OCI-LY7 (cell line): Measurements from ENCODE around the gene SLC25A41. TPM values are rescaled to one million over a fixed set of nuclear protein-coding genes. Genes with fewer than 3 reads are reported as not detected.

Experiments
- BruUV-seq: library from RNA; stranded (reverse); fragments of 400-500 nt; replicated peaks from 2 replicates; lab custom pipeline; 2021; lab: Mats Ljungman, UMichigan
- CTCF ChIA-PET: fragments of 300-600 bp; sonication (Branson Sonifier 250); formaldehyde crosslinking; loops from one replicate; lab custom pipeline; 2022; ENCODE audit warnings: antibody characterized with exemption; ENCODE audit not compliant: unreplicated experiment; lab: Charles Lee
- POLR2A ChIA-PET: fragments of 300-600 bp; sonication (Branson Sonifier 250); formaldehyde crosslinking; loops from one replicate; lab custom pipeline; 2022; ENCODE audit warnings: antibody characterized with exemption; lab: Charles Lee
- DNase-seq: peaks from one replicate; pipeline ENCODE4 v3.0.0-alpha.2; 2015; ENCODE audit warnings: low spot score
- H2AFZ ChIP-seq: fragments of 200-600 bp; sonication (generic), shearing (Covaris generic); 2 replicates; pipeline ENCODE4 v1.6.1; 2014; ENCODE audit warnings: mild to moderate bottlenecking, antibody characterized with exemption, low read length, moderate library complexity
- H3K27ac ChIP-seq: fragments of 200-600 bp; sonication (generic); 2 replicates; pipeline ENCODE4 v1.5.1; 2014; ENCODE audit warnings: mixed run types, low read depth, mild to moderate bottlenecking, moderate library complexity, low read length, inconsistent platforms; ENCODE audit not compliant: poor library complexity, severe bottlenecking
- H3K36me3 ChIP-seq: fragments of 200-600 bp; sonication (generic); 2 replicates; pipeline ENCODE4 v1.6.1; 2014; ENCODE audit warnings: mild to moderate bottlenecking, antibody characterized with exemption, low read length, moderate library complexity, mixed read lengths; ENCODE audit not compliant: insufficient read depth
- H3K4me1 ChIP-seq: fragments of 200-600 bp; sonication (generic); 2 replicates; pipeline ENCODE4 v1.5.1; 2014; ENCODE audit warnings: mild to moderate bottlenecking, low read length; ENCODE audit not compliant: insufficient read depth, poor library complexity, severe bottlenecking
- H3K4me2 ChIP-seq: fragments of 200-600 bp; sonication (generic); 2 replicates; pipeline ENCODE4 v1.6.1; 2014; ENCODE audit warnings: mild to moderate bottlenecking, low read length
- H3K4me3 ChIP-seq: fragments of 200-600 bp; sonication (generic); 2 replicates; pipeline ENCODE4 v1.5.1; 2014; ENCODE audit warnings: mild to moderate bottlenecking, low read depth, low read length; ENCODE audit not compliant: poor library complexity, severe bottlenecking
- H3K79me2 ChIP-seq: fragments of 200-600 bp; sonication (generic); 2 replicates; pipeline ENCODE4 v1.6.1; 2016; ENCODE audit warnings: low read depth, mild to moderate bottlenecking, low read length, moderate library complexity, mixed read lengths; ENCODE audit not compliant: insufficient read depth
- H3K9me2 ChIP-seq: fragments of 200-600 bp; sonication (generic); 2 replicates; pipeline ENCODE4 v1.6.1; 2016; ENCODE audit warnings: mild to moderate bottlenecking, low read length, mixed read lengths; ENCODE audit not compliant: insufficient read depth
- H3K9me3 ChIP-seq: fragments of 200-600 bp; sonication (generic); 2 replicates; pipeline ENCODE4 v1.6.1; 2014; ENCODE audit warnings: mild to moderate bottlenecking, mixed run types, low read length, mixed read lengths
- H4K20me1 ChIP-seq: fragments of 200-600 bp; sonication (generic); 2 replicates; pipeline ENCODE4 v1.6.1; 2014; ENCODE audit warnings: mild to moderate bottlenecking, antibody characterized with exemption, low read length, moderate library complexity, mixed read lengths; ENCODE audit not compliant: insufficient read depth
- CTCF ChIP-seq: fragments of 200-600 bp; sonication (generic); conservative IDR thresholded peaks from 2 replicates; pipeline ENCODE4 v1.5.1; 2014; ENCODE audit warnings: mild to moderate bottlenecking, antibody characterized with exemption, low read length, moderate library complexity, mixed read lengths
- EZH2phosphoT487 ChIP-seq: fragments of 200-600 bp; sonication (generic); IDR thresholded peaks from 2 replicates; pipeline ENCODE4 v1.6.1; 2018; ENCODE audit warnings: low read depth, borderline replicate concordance, mild to moderate bottlenecking, mixed run types, antibody characterized with exemption, low read length, moderate library complexity, mixed read lengths
- intact Hi-C: fragments of 100-400 bp; cut with micrococcal nuclease; formaldehyde crosslinking; loops from one replicate; pipeline ENCODE4 v1.10.0; 2022; ENCODE audit not compliant: unreplicated experiment
- total RNA-seq, 2 experiments: library from RNA; depleted of rRNA in 1 of 2; stranded (reverse); fragments of >200 nt in 1 of 2; shearing (Covaris generic) in 1 of 2; gene quantifications; 2 replicates each; pipeline ENCODE4 v1.2.3, GENCODE V29; 2014 to 2022

Gene SLC25A41
- total RNA-seq, 2 experiments from 2014 or later: not detected

- DNase-seq: no peak
- Histone ChIP-seq H3K9me2 (no peaks in the 10 kb centered on the region), H3K79me2 (peaks cover 15% of the 10 kb centered on the region), H2AFZ (peak overlapping the region; percentile 97), H3K4me2 (peak overlapping the region; percentile 91), H3K27ac (peak overlapping the region; percentile 44), H3K4me3 (peak overlapping the region; percentile 81), H4K20me1 (no peaks in the 10 kb centered on the region), H3K36me3 (peaks cover 34% of the 10 kb centered on the region), H3K4me1 (peaks cover 14% of the 10 kb centered on the region), H3K9me3 (no peaks in the 10 kb centered on the region)
- ChIA-PET POLR2A (no interaction called here), CTCF (no interaction called here)
- intact Hi-C loops: loop anchor here (10.0 kb wide), 1 partner anchor 112 kb away; the partner anchor contains the start of gene TUBB4A
- BruUV-seq: TSS peak; percentile 84
- TF ChIP-seq CTCF (no peak; the same call in 1 of the 2 replicates), EZH2phosphoT487 (no peak)
These were observed 41.1 kb downstream of the SLC25A41 start for GRCh38 chr19:6392221-6393073.

- intact Hi-C loops: no loop called here
- CTCF ChIA-PET: no interaction called here
- peaks cover 74% of the 10 kb centered on the region for H3K36me3 ChIP-seq
These were observed 46.2 kb downstream of the SLC25A41 start for GRCh38 chr19:6387372-6387771.

More at GRCh38 chr19:6387372-6387771, 46.2 kb downstream of the SLC25A41 start:
- H3K79me2 ChIP-seq: peaks cover 10% of the 10 kb centered on the region
- H3K9me3 ChIP-seq: no peaks in the 10 kb centered on the region
- no peak for TF ChIP-seq EZH2phosphoT487
- TF ChIP-seq CTCF: no peak
- H4K20me1 ChIP-seq: no peaks in the 10 kb centered on the region
- H3K4me1 ChIP-seq: peaks cover 7% of the 10 kb centered on the region
- POLR2A ChIA-PET: no interaction called here
- no peak overlapping the region for H3K4me2 ChIP-seq
- H2AFZ ChIP-seq: no peak overlapping the region
- no peaks in the 10 kb centered on the region for H3K9me2 ChIP-seq
- no peak for DNase-seq
- BruUV-seq: no TSS peak
- no peak overlapping the region for H3K4me3 ChIP-seq
- no peak overlapping the region for H3K27ac ChIP-seq
